Natural killer cell (primary cell): ENCODE data around the gene GALNT9. TPM values are rescaled to one million over a fixed set of nuclear protein-coding genes. Genes with fewer than 3 reads are reported as not detected.
"Not testable (repeated sequence)": the region's sequence is repeated elsewhere in the genome, so short reads cannot be mapped to it uniquely, and the experiment has no call there.

Experiments used
- ATAC-seq, 3 donors: fragments of 150-1000 bp in 2 of 3; fragments of 200-7000 bp in 1 of 3; cut with Tn5 transposase; 1 replicate in 1 of 3; 2 replicates in 2 of 3; pipeline ENCODE4 v1.10.0; 2021; ENCODE audit warnings: mild to moderate bottlenecking in 2 of 3, moderate library complexity in 2 of 3
- DNase-seq, 2 donors: peaks; one replicate each; pipeline versions ENCODE4 v3.0.0 to v3.0.0-alpha.2; 2013 to 2021; ENCODE audit warnings: mixed read lengths in 1 of 2
- H3K27ac ChIP-seq: one replicate; pipeline ENCODE4 v1.5.1; 2013; ENCODE audit warnings: mild to moderate bottlenecking, low read length
- H3K27me3 ChIP-seq: one replicate; pipeline ENCODE4 v1.6.1; 2013; ENCODE audit warnings: low read length; ENCODE audit not compliant: control insufficient read depth, insufficient read depth
- H3K36me3 ChIP-seq: one replicate; pipeline ENCODE4 v1.6.1; 2013; ENCODE audit warnings: low read length; ENCODE audit not compliant: control insufficient read depth, insufficient read depth
- H3K4me1 ChIP-seq: one replicate; pipeline ENCODE4 v1.6.1; 2013; ENCODE audit warnings: low read length; ENCODE audit not compliant: control insufficient read depth, insufficient read depth
- H3K4me3 ChIP-seq: one replicate; pipeline ENCODE4 v1.5.1; 2013; ENCODE audit warnings: low read length
- H3K9me3 ChIP-seq: one replicate; pipeline ENCODE4 v1.6.1; 2013; ENCODE audit warnings: low read length; ENCODE audit not compliant: control insufficient read depth, insufficient read depth
- H3K27ac Mint-ChIP-seq, 2 donors: one replicate each; pipeline ENCODE4 v1.8.0; 2022; ENCODE audit warnings: mild to moderate bottlenecking in 2 of 2, mixed read lengths in 2 of 2, moderate library complexity in 1 of 2
- H3K27me3 Mint-ChIP-seq, 2 donors: one replicate each; pipeline ENCODE4 v1.8.0; 2022; ENCODE audit warnings: low read depth in 2 of 2, mixed read lengths in 2 of 2
- H3K36me3 Mint-ChIP-seq: one replicate; pipeline ENCODE4 v1.8.0; 2022; ENCODE audit warnings: mixed read lengths
- H3K4me1 Mint-ChIP-seq, 2 donors: one replicate each; pipeline ENCODE4 v1.8.0; 2022; ENCODE audit warnings: mixed read lengths in 2 of 2
- H3K4me3 Mint-ChIP-seq: one replicate; pipeline ENCODE4 v1.8.0; 2022; ENCODE audit warnings: mild to moderate bottlenecking, moderate library complexity, mixed read lengths
- H3K9me3 Mint-ChIP-seq, 2 donors: one replicate each; pipeline ENCODE4 v1.8.0; 2022; ENCODE audit warnings: mixed read lengths in 2 of 2
- WGBS: methylation state at CpG from one replicate; pipeline ENCODE4 v1.1.7; 2013; ENCODE audit warnings: missing lambda C conversion rate; ENCODE audit not compliant: insufficient coverage; 5-methylcytosine and 5-hydroxymethylcytosine counted together
- intact Hi-C: fragments of 100-400 bp; cut with micrococcal nuclease; formaldehyde crosslinking; loops from one replicate; pipeline ENCODE4 v1.14.2; 2022
- total RNA-seq, 4 donors: library from RNA; stranded (reverse); fragments of 120-200 nt in 1 of 4; gene quantifications; one replicate each; pipeline versions ENCODE4 v1.2.3 to v1.2.4, GENCODE V29; 2013 to 2022
- TF ChIP-seq, protein P1 (sequence below): fragments of 200-600 bp; IDR thresholded peaks from one replicate; pipeline ENCODE4 v1.8.0; 2022; ENCODE audit warnings: antibody characterized with exemption

The GALNT9 gene
- not detected for total RNA-seq
- total RNA-seq (2013): 0.16 TPM

DNA sequence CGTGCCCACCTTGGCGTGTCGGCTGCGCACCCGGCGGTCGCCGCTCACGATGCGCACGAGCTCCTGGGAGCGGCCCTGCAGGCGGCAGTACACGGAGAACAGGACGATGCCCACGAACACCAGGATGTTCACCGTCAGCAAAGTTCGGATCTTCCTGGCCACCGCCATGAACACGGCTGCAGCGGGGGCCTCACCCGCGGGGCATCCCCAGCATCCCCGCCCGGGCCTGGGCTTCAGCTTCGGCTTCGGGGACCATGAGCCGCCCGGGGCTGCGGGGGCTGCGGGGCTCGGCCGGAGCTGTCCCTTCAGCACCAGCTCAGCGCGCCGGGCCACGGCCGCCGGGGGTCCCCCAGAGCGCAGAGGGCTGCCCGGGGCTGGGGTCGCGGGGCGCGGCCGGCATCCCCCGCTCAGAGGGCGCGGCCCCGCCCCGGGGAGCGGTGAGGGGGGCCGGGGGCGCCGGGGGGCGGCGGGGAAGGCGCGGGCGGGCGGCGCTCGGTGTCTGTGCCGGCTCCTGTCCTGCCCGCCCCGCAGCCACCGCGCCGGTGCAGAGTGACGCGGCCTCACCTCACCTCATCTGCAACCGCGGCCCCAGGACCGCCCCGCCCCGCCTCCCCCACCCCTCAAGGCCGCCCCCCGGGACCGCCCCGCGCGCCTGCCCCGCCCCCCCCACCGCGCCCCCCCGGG, at the start of gene GALNT9:
TSS of gene GALNT9 (minus strand) at position 554 of the 684 bp plus-strand sequence. CDS start at position 168, 386 bp downstream.
- TF ChIP-seq, protein P1, sequence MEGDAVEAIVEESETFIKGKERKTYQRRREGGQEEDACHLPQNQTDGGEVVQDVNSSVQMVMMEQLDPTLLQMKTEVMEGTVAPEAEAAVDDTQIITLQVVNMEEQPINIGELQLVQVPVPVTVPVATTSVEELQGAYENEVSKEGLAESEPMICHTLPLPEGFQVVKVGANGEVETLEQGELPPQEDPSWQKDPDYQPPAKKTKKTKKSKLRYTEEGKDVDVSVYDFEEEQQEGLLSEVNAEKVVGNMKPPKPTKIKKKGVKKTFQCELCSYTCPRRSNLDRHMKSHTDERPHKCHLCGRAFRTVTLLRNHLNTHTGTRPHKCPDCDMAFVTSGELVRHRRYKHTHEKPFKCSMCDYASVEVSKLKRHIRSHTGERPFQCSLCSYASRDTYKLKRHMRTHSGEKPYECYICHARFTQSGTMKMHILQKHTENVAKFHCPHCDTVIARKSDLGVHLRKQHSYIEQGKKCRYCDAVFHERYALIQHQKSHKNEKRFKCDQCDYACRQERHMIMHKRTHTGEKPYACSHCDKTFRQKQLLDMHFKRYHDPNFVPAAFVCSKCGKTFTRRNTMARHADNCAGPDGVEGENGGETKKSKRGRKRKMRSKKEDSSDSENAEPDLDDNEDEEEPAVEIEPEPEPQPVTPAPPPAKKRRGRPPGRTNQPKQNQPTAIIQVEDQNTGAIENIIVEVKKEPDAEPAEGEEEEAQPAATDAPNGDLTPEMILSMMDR: no peak
- WGBS: 7% methylated on average over 68 of the region's 86 CpGs
- peaks cover 6% of the 10 kb centered on the region for H3K27me3 ChIP-seq
- peak in 1 of 2 donors; percentile 26 for DNase-seq
- Mint-ChIP-seq H3K36me3 (no peaks in the 10 kb centered on the region), H3K4me1 (no peaks in the 10 kb centered on the region), H3K27me3 (peaks cover 13 to 23% of the 10 kb centered on the region in 2 donors), H3K4me3 (no peak within 1 kb of the TSS), H3K9me3 (peaks cover 0 to 2% of the 10 kb centered on the region in 2 donors), H3K27ac (no peak within 1 kb of the TSS)
- intact Hi-C loops: no loop called here
- no peak within 1 kb of the TSS for H3K4me3 ChIP-seq
- H3K36me3 ChIP-seq: no peaks in the 10 kb centered on the region
- ATAC-seq: peak in 1 of 3 donors; percentile 46
- H3K4me1 ChIP-seq: peaks cover 7% of the 10 kb centered on the region
- H3K27ac ChIP-seq: no peak within 1 kb of the TSS
- no peaks in the 10 kb centered on the region for H3K9me3 ChIP-seq

DNA sequence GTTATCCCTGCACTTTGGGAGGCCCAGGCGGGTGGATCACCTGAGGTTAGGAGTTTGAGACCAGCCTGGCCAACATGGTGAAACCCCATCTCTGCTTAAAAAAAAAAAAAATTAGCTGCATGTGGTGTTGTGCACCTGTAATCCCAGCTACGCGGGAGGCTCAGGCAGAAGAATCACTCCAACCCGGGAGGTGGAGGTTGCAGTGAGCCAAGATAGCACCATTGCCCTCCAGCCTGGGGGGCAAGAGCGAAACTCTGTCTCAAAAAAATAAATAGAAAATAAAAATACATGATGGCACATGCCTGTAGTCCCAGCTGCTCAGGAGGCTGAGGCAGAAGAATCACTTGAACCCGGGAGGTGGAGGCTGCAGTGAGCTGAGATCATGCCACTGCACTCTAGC, 49.7 kb upstream of the GALNT9 start:
- H3K4me3 Mint-ChIP-seq, H3K9me3 ChIP-seq, intact Hi-C loops, H3K27me3 ChIP-seq, H3K36me3 ChIP-seq, ATAC-seq, H3K27ac ChIP-seq, H3K9me3 Mint-ChIP-seq, DNase-seq, H3K4me3 ChIP-seq, H3K36me3 Mint-ChIP-seq, H3K4me1 ChIP-seq, H3K27ac Mint-ChIP-seq: not testable (repeated sequence)
- H3K4me1 Mint-ChIP-seq: peaks cover 0 to 11% of the 10 kb centered on the region in 2 donors
- H3K27me3 Mint-ChIP-seq: peaks cover 11 to 23% of the 10 kb centered on the region in 2 donors
- 87% methylated on average over 6 of the region's 6 CpGs for WGBS

DNA sequence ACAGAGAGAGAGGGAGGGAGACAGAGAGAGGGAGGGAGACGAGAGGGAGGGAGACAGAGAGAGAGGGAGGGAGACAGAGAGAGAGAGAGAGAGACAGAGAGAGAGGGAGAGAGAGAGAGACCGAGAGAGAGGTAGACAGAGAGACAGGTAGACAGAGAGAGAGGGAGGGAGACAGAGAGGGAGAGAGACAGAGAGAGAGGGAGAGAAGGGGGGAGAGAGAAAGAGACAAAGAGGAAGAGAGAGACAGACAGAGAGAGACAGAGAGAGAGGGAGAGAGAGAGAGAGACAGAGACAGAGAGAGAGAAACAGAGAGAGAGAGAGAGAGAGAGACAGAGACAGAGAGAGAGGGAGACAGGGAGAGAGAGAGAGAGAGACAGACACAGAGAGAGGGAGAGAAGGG, 47.8 kb upstream of the GALNT9 start:
- Mint-ChIP-seq H3K4me3 (no peak overlapping the region), H3K27me3 (peaks cover 24 to 32% of the 10 kb centered on the region in 2 donors), H3K36me3 (no peaks in the 10 kb centered on the region), H3K9me3 (no peaks in the 10 kb centered on the region), H3K4me1 (peaks cover 0 to 11% of the 10 kb centered on the region in 2 donors), H3K27ac (no peak overlapping the region)
- intact Hi-C loops: no loop called here
- TF ChIP-seq, protein P1: no peak
- Histone ChIP-seq H3K36me3 (no peaks in the 10 kb centered on the region), H3K27ac (no peak overlapping the region), H3K4me1 (no peaks in the 10 kb centered on the region), H3K4me3 (no peak overlapping the region), H3K9me3 (no peaks in the 10 kb centered on the region), H3K27me3 (peaks cover 8% of the 10 kb centered on the region)
- DNase-seq (no peak), ATAC-seq (no peak)
- WGBS: 46% methylated on average over 2 of the region's 2 CpGs

DNA sequence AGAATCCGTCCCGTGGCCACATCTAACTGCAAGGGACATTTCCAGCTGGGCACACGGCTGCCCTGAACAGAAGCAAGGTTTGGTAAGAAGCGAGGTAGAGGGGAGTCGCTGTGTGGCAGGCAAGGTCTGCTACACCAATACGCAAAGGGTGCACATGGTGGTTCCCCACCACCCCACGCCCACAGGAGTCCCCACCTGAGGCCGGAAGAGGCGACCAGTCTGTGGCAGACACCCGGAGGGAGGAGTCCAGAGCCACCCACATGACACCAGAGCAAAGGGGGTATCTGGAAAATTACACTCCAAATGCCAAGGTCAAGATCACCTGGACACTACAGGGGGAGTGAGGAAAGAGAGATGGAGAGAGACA, 47.1 kb upstream of the GALNT9 start:
- DNase-seq (no peak), ATAC-seq (peak in 1 of 3 donors; percentile 46)
- Mint-ChIP-seq H3K9me3 (no peaks in the 10 kb centered on the region), H3K36me3 (no peaks in the 10 kb centered on the region), H3K27ac (no peak overlapping the region), H3K4me1 (peaks cover 0 to 11% of the 10 kb centered on the region in 2 donors), H3K27me3 (peaks cover 31 to 33% of the 10 kb centered on the region in 2 donors), H3K4me3 (no peak overlapping the region)
- no peaks in the 10 kb centered on the region for H3K36me3 ChIP-seq
- 74% methylated on average over 10 of the region's 10 CpGs for WGBS
- intact Hi-C loops: no loop called here
- H3K27me3 ChIP-seq: peaks cover 8% of the 10 kb centered on the region
- H3K4me1 ChIP-seq: no peaks in the 10 kb centered on the region
- no peak overlapping the region for H3K4me3 ChIP-seq
- TF ChIP-seq, protein P1: no peak
- no peaks in the 10 kb centered on the region for H3K9me3 ChIP-seq
- no peak overlapping the region for H3K27ac ChIP-seq
